Measurements from ENCODE around the gene MRS2. TPM values are rescaled to one million over a fixed set of nuclear protein-coding genes. Genes with fewer than 3 reads are reported as not detected.

The MRS2 gene
- total RNA-seq, 1 donor from 2014 or later: 38.7 TPM

GRCh38 chr6:24454452-24454851, 51.7 kb downstream of the MRS2 start:
- intact Hi-C loops (cut with DNase I): no loop called here
- DNase-seq (ENCODE audit: low spot score): no peak

GRCh38 chr6:24455061-24455460, 52.3 kb downstream of the MRS2 start:
- no peak for DNase-seq (ENCODE audit: low spot score)
- intact Hi-C loops (cut with DNase I): no loop called here

GRCh38 chr6:24458134-24458533, 55.4 kb downstream of the MRS2 start:
- intact Hi-C loops (cut with DNase I): no loop called here
- no peak for DNase-seq (ENCODE audit: low spot score)

- intact Hi-C loops (cut with DNase I): no loop called here
- DNase-seq (ENCODE audit: low spot score): no peak
Observed at GRCh38 chr6:24458941-24459340, 56.2 kb downstream of the MRS2 start.

GRCh38 chr6:24460966-24461365, 58.2 kb downstream of the MRS2 start:
- no peak for DNase-seq (ENCODE audit: low spot score)
- intact Hi-C loops (cut with DNase I): no loop called here

- intact Hi-C loops (cut with DNase I): no loop called here
- no peak for DNase-seq (ENCODE audit: low spot score)
Observed at GRCh38 chr6:24464253-24465038, 61.7 kb downstream of the MRS2 start.

- intact Hi-C loops (cut with DNase I): no loop called here
Observed at GRCh38 chr6:24469811-24470210, 67.1 kb downstream of the MRS2 start.

GRCh38 chr6:24472181-24472580, 69.4 kb downstream of the MRS2 start:
- intact Hi-C loops (cut with DNase I): no loop called here
- DNase-seq (ENCODE audit: low spot score): no peak

More at GRCh38 chr6:24469811-24470210, 67.1 kb downstream of the MRS2 start:
- no peak for DNase-seq (ENCODE audit: low spot score)

Other genes starting within 250 kb of the MRS2 start
- gene DCDC2, start 44.9 kb upstream of the MRS2 start, total RNA-seq: 0.08 TPM
- gene GPLD1, start 86.6 kb downstream of the MRS2 start, total RNA-seq: 0.81 TPM
- 17.4 TPM for gene ALDH5A1, start 92.0 kb downstream of the MRS2 start, total RNA-seq
- gene KIAA0319, start 243.3 kb downstream of the MRS2 start, total RNA-seq: 0.05 TPM

Data from cardiac septum (tissue), 1 donor.